HepG2 (cell line): ENCODE results near the gene IGFLR1. TPM values are rescaled to one million over a fixed set of nuclear protein-coding genes. Genes with fewer than 3 reads are reported as not detected.

Experiments
- ATF1 ChIP-seq: IDR thresholded peaks from 2 replicates; pipeline ENCODE4 v1.6.1; 2016; ENCODE audit warnings: mild to moderate bottlenecking, control low read depth
- DPF2 ChIP-seq: sonication (generic); formaldehyde crosslinking; IDR thresholded peaks from 2 replicates; pipeline ENCODE4 v1.4.0; 2020; ENCODE audit warnings: mild to moderate bottlenecking, low read depth, missing genetic modification reagents, borderline replicate concordance
- HOXA3 ChIP-seq: sonication (generic); formaldehyde crosslinking; IDR thresholded peaks from 2 replicates; pipeline ENCODE4 v1.5.0; 2020; ENCODE audit warnings: missing genetic modification reagents
- HOXA5 ChIP-seq: sonication (generic); formaldehyde crosslinking; IDR thresholded peaks from 2 replicates; pipeline ENCODE4 v1.4.0; 2020; ENCODE audit warnings: missing genetic modification reagents
- MED1 ChIP-seq: sonication (generic); formaldehyde crosslinking; IDR thresholded peaks from 2 replicates; pipeline ENCODE4 v1.4.0; 2020; ENCODE audit warnings: missing genetic modification reagents
- NR2C2 ChIP-seq: sonication (generic); formaldehyde crosslinking; IDR thresholded peaks from 2 replicates; pipeline ENCODE4 v1.4.0; 2020; ENCODE audit warnings: missing genetic modification reagents, mild to moderate bottlenecking, moderate library complexity, borderline replicate concordance
- RAD21 ChIP-seq: fragments of 450-650 bp; formaldehyde crosslinking; IDR thresholded peaks from 2 replicates; pipeline ENCODE4 v1.5.0; 2020; ENCODE audit warnings: mild to moderate bottlenecking
- RBAK ChIP-seq: sonication (generic); formaldehyde crosslinking; IDR thresholded peaks from 2 replicates; pipeline ENCODE4 v1.5.1; 2020; ENCODE audit warnings: mild to moderate bottlenecking, missing genetic modification reagents
- RFXANK ChIP-seq: IDR thresholded peaks from 2 replicates; pipeline ENCODE4 v1.6.1; 2016
- SP4 ChIP-seq: sonication (generic); formaldehyde crosslinking; IDR thresholded peaks from 2 replicates; pipeline ENCODE4 v1.8.1; 2023; ENCODE audit warnings: mild to moderate bottlenecking, missing genetic modification reagents
- THAP8 ChIP-seq: sonication (generic); formaldehyde crosslinking; IDR thresholded peaks from 2 replicates; pipeline ENCODE4 v1.5.1; 2020; ENCODE audit warnings: missing genetic modification reagents, mild to moderate bottlenecking, borderline replicate concordance
- TRIM22 ChIP-seq: fragments of 450-650 bp; IDR thresholded peaks from 2 replicates; pipeline ENCODE4 v1.6.1; 2017
- ZBTB2 ChIP-seq: sonication (generic); formaldehyde crosslinking; IDR thresholded peaks from 2 replicates; pipeline ENCODE4 v1.8.0; 2022; ENCODE audit warnings: low read depth, missing genetic modification reagents
- ZNF142 ChIP-seq: sonication (generic); formaldehyde crosslinking; IDR thresholded peaks from 2 replicates; pipeline ENCODE4 v1.4.0; 2020; ENCODE audit warnings: missing genetic modification reagents
- ZNF275 ChIP-seq: sonication (generic); formaldehyde crosslinking; IDR thresholded peaks from 2 replicates; pipeline ENCODE4 v1.8.0; 2022; ENCODE audit warnings: missing genetic modification reagents, mild to moderate bottlenecking, inconsistent platforms, borderline replicate concordance
- ZNF484 ChIP-seq: sonication (generic); formaldehyde crosslinking; IDR thresholded peaks from 2 replicates; pipeline ENCODE4 v1.5.1; 2020; ENCODE audit warnings: mild to moderate bottlenecking, low read depth, missing genetic modification reagents, borderline replicate concordance
- ZNF775 ChIP-seq: sonication (generic); formaldehyde crosslinking; IDR thresholded peaks from 2 replicates; pipeline ENCODE4 v1.4.0; 2020; ENCODE audit warnings: missing genetic modification reagents, mild to moderate bottlenecking, moderate library complexity, borderline replicate concordance
- ZSCAN20 ChIP-seq: sonication (generic); formaldehyde crosslinking; IDR thresholded peaks from 2 replicates; pipeline ENCODE4 v1.4.0; 2020; ENCODE audit warnings: missing genetic modification reagents, mild to moderate bottlenecking, borderline replicate concordance
- polyA plus RNA-seq, 8 experiments: library from polyadenylated mRNA; depleted of rRNA in 3 of 8; stranded (reverse) in 7 of 8; unstranded in 1 of 8; fragments of >200 nt; fragmentation: Illumina TruSeq in 4 of 8; extraction: Trizol in 4 of 8; gene quantifications; 2 replicates each; pipeline versions ENCODE4 v1.2.1 to v1.2.3, GENCODE V29; 2011 to 2016; ENCODE audit warnings: low read depth in 4 of 8, missing spikeins in 1 of 8, mixed read lengths in 1 of 8; ENCODE audit not compliant: insufficient read depth in 1 of 8
- total RNA-seq, 5 experiments: library from RNA; depleted of rRNA; stranded (reverse); fragments of >200 nt; fragmentation: Illumina TruSeq; extraction: Trizol; gene quantifications; 2 replicates each; pipeline ENCODE4 v1.2.3, GENCODE V29; 2016; ENCODE audit warnings: low read depth in 1 of 5

Gene IGFLR1
- total and polyA plus RNA-seq, 2 of the 13 experiments (the other 11 are each of a cell fraction or from before 2014, with no cell fraction given), result 5.4 to 8.9 TPM

- 0 out of 2 replicates have a peak, but pooled peaks have one; percentile 27 for TF ChIP-seq ZNF775
- TF ChIP-seq DPF2 (CRISPR knock-in tag), result no peak
- peak; percentile 93 for TF ChIP-seq NR2C2
- no peak for TF ChIP-seq TRIM22
- no peak for TF ChIP-seq ZBTB2 (CRISPR knock-in tag)
- TF ChIP-seq ZNF142 (CRISPR knock-in tag), result peak; percentile 92
- peak; percentile 54 for TF ChIP-seq MED1
- TF ChIP-seq RAD21, result peak; percentile 96
- TF ChIP-seq ZNF275, result peak; percentile 76; the same call in 1 of the 2 replicates
- TF ChIP-seq ZSCAN20, result 0 out of 2 replicates have a peak, but pooled peaks have one; percentile 22
- no peak for TF ChIP-seq RBAK (CRISPR knock-in tag)
- peak; percentile 80 for TF ChIP-seq SP4 (CRISPR knock-in tag)
- TF ChIP-seq THAP8 (CRISPR knock-in tag), result 0 out of 2 replicates have a peak, but pooled peaks have one; percentile 22
- TF ChIP-seq HOXA3, result peak; percentile 55; the same call in 1 of the 2 replicates
- TF ChIP-seq ATF1 (CRISPR knock-in tag), result peak; percentile 79
- 0 out of 2 replicates have a peak, but pooled peaks have one; percentile 28 for TF ChIP-seq HOXA5
- no peak for TF ChIP-seq RFXANK (CRISPR knock-in tag)
- TF ChIP-seq ZNF484, result no peak
Observed at GRCh38 chr19:35716801-35717664, 25.2 kb downstream of the IGFLR1 start (continued).
